ENCODE data around the gene TUBA1B. TPM values are rescaled to one million over a fixed set of nuclear protein-coding genes. Genes with fewer than 3 reads are reported as not detected.
A peak's percentile ranks its signal among the peaks of the same experiment; 100 is the strongest.
"Not testable (repeated sequence)": the region's sequence is repeated elsewhere in the genome, so short reads cannot be mapped to it uniquely, and the experiment has no call there.

The TUBA1B gene
- total RNA-seq: 544 to 857 TPM (median 551 TPM) in 3 replicates
- long read RNA-seq, transcript TUBA1B-202 (4 exons, 1,627 nt): major isoform, 852 of 919 reads
- long read RNA-seq, transcript TUBA1B-201 (3 exons, 3,198 nt): minor isoform, 12 of 919 reads
- long read RNA-seq, partial matches to known transcripts: 9 of 919 reads
- long read RNA-seq, other reads (novel, unspliced or antisense): 46 of 919 reads

- Mint-ChIP-seq H3K27me3 (ENCODE audit: low read depth) (no peaks in the 10 kb centered on the region), H3K27ac (ENCODE audit: unreplicated experiment) (peak within 1 kb of the TSS; percentile 99), H3K4me3 (ENCODE audit: unreplicated experiment) (peak within 1 kb of the TSS; percentile 93), H3K4me1 (ENCODE audit: low read depth) (peaks cover 43% of the 10 kb centered on the region), H3K36me3 (ENCODE audit: low read depth) (peaks cover 36% of the 10 kb centered on the region), H3K9me3 (ENCODE audit: low read depth) (no peaks in the 10 kb centered on the region)
- TF ChIP-seq CTCF (IDR thresholded peaks at IDR 0.05): no peak
- peak; percentile 96 for DNase-seq (ENCODE audit: low spot score)
Observed at GRCh38 chr12:49131051-49131893, at the start of gene TUBA1B. Gene TUBA1B (minus strand): TSS chr12:49131395. CDS start chr12:49131300, 95 bp downstream.

- peaks cover 8% of the 10 kb centered on the region for H3K9me3 Mint-ChIP-seq (ENCODE audit: low read depth)
- H3K27me3 Mint-ChIP-seq (ENCODE audit: low read depth): no peaks in the 10 kb centered on the region
- no peak overlapping the region for H3K27ac Mint-ChIP-seq (ENCODE audit: unreplicated experiment)
- H3K4me3 Mint-ChIP-seq (ENCODE audit: unreplicated experiment): no peak overlapping the region
- no peak for TF ChIP-seq CTCF (IDR thresholded peaks at IDR 0.05)
- H3K36me3 Mint-ChIP-seq (ENCODE audit: low read depth): peaks cover 3% of the 10 kb centered on the region
- DNase-seq (ENCODE audit: low spot score): no peak
- no peaks in the 10 kb centered on the region for H3K4me1 Mint-ChIP-seq (ENCODE audit: low read depth)
Observed at GRCh38 chr12:49174218-49174617, 43.0 kb upstream of the TUBA1B start.

GRCh38 chr12:49170924-49171323 lies 39.7 kb upstream of the TUBA1B start:
- no peak for TF ChIP-seq CTCF (IDR thresholded peaks at IDR 0.05)
- Mint-ChIP-seq H3K4me3 (ENCODE audit: unreplicated experiment) (no peak overlapping the region), H3K27me3 (ENCODE audit: low read depth) (no peaks in the 10 kb centered on the region), H3K36me3 (ENCODE audit: low read depth) (no peaks in the 10 kb centered on the region), H3K4me1 (ENCODE audit: low read depth) (no peaks in the 10 kb centered on the region), H3K27ac (ENCODE audit: unreplicated experiment) (no peak overlapping the region), H3K9me3 (ENCODE audit: low read depth) (no peaks in the 10 kb centered on the region)
- no peak for DNase-seq (ENCODE audit: low spot score)

GRCh38 chr12:49165114-49165513 lies 33.9 kb upstream of the TUBA1B start:
- Mint-ChIP-seq H3K4me3 (ENCODE audit: unreplicated experiment) (no peak overlapping the region), H3K4me1 (ENCODE audit: low read depth) (no peaks in the 10 kb centered on the region), H3K27ac (ENCODE audit: unreplicated experiment) (no peak overlapping the region), H3K27me3 (ENCODE audit: low read depth) (no peaks in the 10 kb centered on the region), H3K9me3 (ENCODE audit: low read depth) (no peaks in the 10 kb centered on the region), H3K36me3 (ENCODE audit: low read depth) (peaks cover 2% of the 10 kb centered on the region)
- TF ChIP-seq CTCF (IDR thresholded peaks at IDR 0.05): no peak
- no peak for DNase-seq (ENCODE audit: low spot score)

- not testable (repeated sequence) for DNase-seq (ENCODE audit: low spot score); H3K36me3 Mint-ChIP-seq (ENCODE audit: low read depth); H3K4me1 Mint-ChIP-seq (ENCODE audit: low read depth); H3K9me3 Mint-ChIP-seq (ENCODE audit: low read depth); H3K27me3 Mint-ChIP-seq (ENCODE audit: low read depth); H3K27ac Mint-ChIP-seq (ENCODE audit: unreplicated experiment); H3K4me3 Mint-ChIP-seq (ENCODE audit: unreplicated experiment)
Observed at GRCh38 chr12:49161901-49162300, 30.7 kb upstream of the TUBA1B start.

Data from chondrocyte (in vitro differentiated cells).